ENCODE data around the gene MDP1. TPM values are rescaled to one million over a fixed set of nuclear protein-coding genes. Genes with fewer than 3 reads are reported as not detected.

The MDP1 gene
- total RNA-seq, 4 donors from 2014 or later = 7.4 to 17.5 (median 10.5) TPM

DNA sequence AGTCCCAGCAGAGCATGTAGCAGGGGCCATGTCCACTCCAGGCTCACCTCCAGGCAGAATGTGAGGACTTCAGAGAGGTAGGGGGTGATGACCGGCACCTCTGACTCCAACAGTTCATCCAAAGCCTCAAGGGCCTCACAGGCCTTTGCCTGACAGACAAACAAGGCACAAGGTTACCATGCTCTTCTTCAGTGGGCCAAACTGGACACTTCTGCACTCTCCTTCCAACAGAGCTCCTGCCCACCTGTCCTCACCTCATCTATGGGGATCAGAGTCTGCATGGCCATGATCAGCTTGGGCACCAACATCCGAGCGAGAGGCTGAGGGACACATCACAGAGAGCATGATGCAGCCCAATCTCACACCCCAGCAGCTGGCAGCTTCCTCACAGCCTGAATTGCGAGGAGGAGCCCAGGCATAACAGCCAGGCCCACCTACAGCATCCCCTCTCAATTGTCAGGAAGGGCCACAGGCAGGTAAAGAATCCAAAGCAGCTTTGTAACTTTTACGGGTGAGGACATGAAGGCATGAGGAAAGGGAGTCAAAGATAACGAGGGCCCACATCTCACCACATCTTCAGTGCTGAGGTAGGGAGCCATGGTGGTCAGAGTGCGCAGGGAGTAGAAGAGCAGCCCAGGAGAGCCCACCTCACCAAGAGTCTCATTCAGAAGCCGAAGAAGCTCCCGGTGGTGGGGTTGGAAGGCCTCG, 28.9 kb downstream of the MDP1 start:
- H3K36me3 ChIP-seq = peaks cover 0 to 45% (median 0%) of the 10 kb centered on the region in 3 donors

DNA sequence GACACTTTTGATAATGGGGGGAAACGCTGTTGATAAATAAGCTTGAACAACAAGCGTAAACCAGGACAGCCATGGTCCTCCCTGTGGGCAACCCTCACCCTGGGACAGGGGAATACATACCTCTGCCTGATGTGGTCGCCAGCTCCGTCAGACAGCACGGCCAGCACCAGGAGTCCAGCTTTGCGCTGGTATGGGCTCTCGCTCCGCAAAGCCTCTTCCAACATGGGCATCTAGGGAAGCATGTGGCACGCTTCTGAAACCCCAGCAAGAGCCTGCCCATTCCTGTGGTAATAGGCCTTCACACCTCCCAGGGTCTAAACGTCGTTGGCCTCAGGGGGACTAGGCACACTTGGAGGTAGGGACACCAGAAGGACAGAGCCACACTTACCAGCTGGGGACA, 30.1 kb downstream of the MDP1 start:
- no peak for DNase-seq
- H3K9me3 ChIP-seq = no peaks in the 10 kb centered on the region
- H3K27ac ChIP-seq = no peak overlapping the region
- peaks cover 0 to 53% (median 0%) of the 10 kb centered on the region in 3 donors for H3K36me3 ChIP-seq
- no peak overlapping the region for H3K4me3 ChIP-seq
- TF ChIP-seq, protein P1, sequence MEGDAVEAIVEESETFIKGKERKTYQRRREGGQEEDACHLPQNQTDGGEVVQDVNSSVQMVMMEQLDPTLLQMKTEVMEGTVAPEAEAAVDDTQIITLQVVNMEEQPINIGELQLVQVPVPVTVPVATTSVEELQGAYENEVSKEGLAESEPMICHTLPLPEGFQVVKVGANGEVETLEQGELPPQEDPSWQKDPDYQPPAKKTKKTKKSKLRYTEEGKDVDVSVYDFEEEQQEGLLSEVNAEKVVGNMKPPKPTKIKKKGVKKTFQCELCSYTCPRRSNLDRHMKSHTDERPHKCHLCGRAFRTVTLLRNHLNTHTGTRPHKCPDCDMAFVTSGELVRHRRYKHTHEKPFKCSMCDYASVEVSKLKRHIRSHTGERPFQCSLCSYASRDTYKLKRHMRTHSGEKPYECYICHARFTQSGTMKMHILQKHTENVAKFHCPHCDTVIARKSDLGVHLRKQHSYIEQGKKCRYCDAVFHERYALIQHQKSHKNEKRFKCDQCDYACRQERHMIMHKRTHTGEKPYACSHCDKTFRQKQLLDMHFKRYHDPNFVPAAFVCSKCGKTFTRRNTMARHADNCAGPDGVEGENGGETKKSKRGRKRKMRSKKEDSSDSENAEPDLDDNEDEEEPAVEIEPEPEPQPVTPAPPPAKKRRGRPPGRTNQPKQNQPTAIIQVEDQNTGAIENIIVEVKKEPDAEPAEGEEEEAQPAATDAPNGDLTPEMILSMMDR (IDR thresholded peaks at IDR 0.05) = no peak
- no peak for TF ChIP-seq POLR2A (IDR thresholded peaks at IDR 0.05)
- H3K4me1 ChIP-seq = peaks cover 0 to 18% (median 9%) of the 10 kb centered on the region in 4 donors
- no peaks in the 10 kb centered on the region for H3K27me3 ChIP-seq

More for the DNA sequence above, 28.9 kb downstream of the MDP1 start:
- no peak overlapping the region for H3K27ac ChIP-seq
- TF ChIP-seq, protein P1 (IDR thresholded peaks at IDR 0.05) = no peak
- no peak for TF ChIP-seq POLR2A (IDR thresholded peaks at IDR 0.05)
- no peak overlapping the region for H3K4me3 ChIP-seq
- peaks cover 0 to 18% (median 9%) of the 10 kb centered on the region in 4 donors for H3K4me1 ChIP-seq
- H3K9me3 ChIP-seq = no peaks in the 10 kb centered on the region
- H3K27me3 ChIP-seq = no peaks in the 10 kb centered on the region
- DNase-seq = no peak

DNA sequence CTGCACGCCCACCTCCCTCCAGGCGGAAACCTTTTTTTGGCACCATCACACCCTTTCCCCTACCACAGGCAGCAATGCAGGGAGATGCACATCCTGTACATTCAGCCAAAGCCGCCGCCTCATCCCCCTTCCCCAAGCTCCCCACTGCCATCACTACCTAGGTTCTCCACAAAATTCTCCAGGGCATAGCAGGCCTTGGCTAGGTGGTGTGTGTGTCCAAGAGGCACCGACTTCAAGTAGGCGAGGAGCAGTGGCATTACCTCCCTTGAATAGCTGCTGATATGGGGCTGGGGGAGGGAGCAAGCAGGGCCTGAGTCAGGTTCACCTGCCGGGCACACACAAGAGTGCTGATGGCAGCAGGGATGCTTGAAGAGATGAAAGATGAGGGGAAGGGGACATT, 30.8 kb downstream of the MDP1 start:
- no peak for TF ChIP-seq POLR2A (IDR thresholded peaks at IDR 0.05)
- TF ChIP-seq, protein P1 (IDR thresholded peaks at IDR 0.05) = no peak
- H3K36me3 ChIP-seq = peaks cover 0 to 61% (median 0%) of the 10 kb centered on the region in 3 donors
- no peak for DNase-seq

DNA sequence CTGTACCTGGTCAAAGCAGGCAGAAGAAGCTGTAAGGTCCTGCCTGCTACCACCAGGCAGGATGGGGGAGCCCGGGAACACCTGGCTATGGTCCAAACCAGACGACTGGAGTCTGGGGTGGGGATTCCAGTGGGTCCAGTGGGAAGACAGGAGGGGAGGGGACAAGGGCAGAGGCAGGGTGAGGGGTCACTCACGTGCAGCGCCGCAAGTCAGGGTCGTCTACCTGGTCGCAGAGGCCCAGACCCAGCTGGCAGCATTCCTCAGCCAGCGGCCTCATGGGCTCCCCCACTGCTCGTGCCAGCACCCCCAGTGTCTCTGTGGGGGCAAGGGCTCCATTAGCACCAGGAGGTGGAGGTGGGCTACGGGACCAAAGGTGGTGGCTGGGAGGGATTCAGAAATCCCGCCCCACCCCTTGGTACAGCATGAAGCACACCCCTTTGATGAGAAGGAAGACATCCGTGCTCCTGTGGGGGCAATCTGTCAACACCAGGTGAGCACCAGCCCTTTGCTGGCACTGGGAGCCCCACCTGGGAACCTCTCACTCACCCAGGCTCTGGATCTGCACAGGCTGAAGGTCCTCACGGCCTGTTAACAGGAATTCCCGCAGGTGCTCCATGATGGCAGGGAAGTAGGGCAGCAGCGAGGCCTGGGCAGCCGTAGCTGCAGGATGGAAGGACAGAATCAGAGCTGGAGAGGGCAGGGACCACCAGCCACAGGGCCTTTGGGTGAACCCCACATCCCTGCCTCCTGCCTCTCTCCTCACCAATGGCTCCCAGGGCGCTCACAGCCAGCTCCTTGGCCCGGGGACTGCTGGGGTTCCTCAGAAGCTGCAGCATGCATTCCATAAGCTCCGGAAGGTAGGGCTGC, 31.5 kb downstream of the MDP1 start:
- Histone ChIP-seq H3K27me3 (no peaks in the 10 kb centered on the region), H3K36me3 (peaks cover 0 to 66% (median 0%) of the 10 kb centered on the region in 3 donors), H3K4me3 (no peak overlapping the region), H3K4me1 (peaks cover 0 to 17% (median 9%) of the 10 kb centered on the region in 4 donors), H3K9me3 (no peaks in the 10 kb centered on the region), H3K27ac (no peak overlapping the region)
- no peak for TF ChIP-seq POLR2A (IDR thresholded peaks at IDR 0.05)
- TF ChIP-seq, protein P1 (IDR thresholded peaks at IDR 0.05) = no peak
- DNase-seq = no peak

More for the DNA sequence above, 30.8 kb downstream of the MDP1 start:
- no peaks in the 10 kb centered on the region for H3K27me3 ChIP-seq
- no peak overlapping the region for H3K4me3 ChIP-seq
- H3K4me1 ChIP-seq = peaks cover 0 to 18% (median 9%) of the 10 kb centered on the region in 4 donors
- H3K9me3 ChIP-seq = no peaks in the 10 kb centered on the region
- H3K27ac ChIP-seq = no peak overlapping the region

DNA sequence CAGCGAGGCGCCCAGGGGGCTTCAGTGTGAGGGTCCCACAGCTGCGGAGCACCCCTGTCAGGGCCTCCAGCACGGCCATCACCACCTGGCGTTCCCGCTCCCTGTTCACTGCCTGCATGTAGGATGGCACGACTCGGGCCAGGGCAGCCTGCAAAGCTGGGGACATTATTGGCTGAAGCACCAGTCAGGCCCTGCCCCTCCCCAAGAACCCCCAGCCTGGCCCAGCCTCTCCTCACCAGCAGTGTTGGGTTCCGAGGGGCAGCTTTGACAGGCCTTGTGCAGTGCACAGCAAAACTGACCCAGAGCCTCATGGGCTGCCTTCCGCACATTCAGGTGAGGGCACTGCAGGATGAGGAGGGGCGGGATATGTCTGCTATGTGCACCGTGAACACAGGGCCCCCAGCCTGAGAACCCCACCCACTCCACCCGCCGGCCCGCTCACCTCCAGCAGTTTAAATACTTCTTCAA, 32.8 kb downstream of the MDP1 start:
- H3K4me3 ChIP-seq = no peak overlapping the region
- H3K9me3 ChIP-seq = no peaks in the 10 kb centered on the region
- H3K27me3 ChIP-seq = no peaks in the 10 kb centered on the region
- H3K36me3 ChIP-seq = peaks cover 0 to 79% (median 0%) of the 10 kb centered on the region in 3 donors
- peaks cover 0 to 7% (median 6%) of the 10 kb centered on the region in 4 donors for H3K4me1 ChIP-seq
- H3K27ac ChIP-seq = no peak overlapping the region
- TF ChIP-seq, protein P1 (IDR thresholded peaks at IDR 0.05) = no peak
- no peak for TF ChIP-seq POLR2A (IDR thresholded peaks at IDR 0.05)
- no peak for DNase-seq
